HEK293 (cell line): ENCODE measurements around the gene CDKAL1.
"Not testable (repeated sequence)": the region's sequence is repeated elsewhere in the genome, so short reads cannot be mapped to it uniquely, and the experiment has no call there.

Source experiments
- CTCF ChIP-seq: fragments of 450-650 bp; formaldehyde crosslinking; IDR thresholded peaks from 2 replicates; pipeline ENCODE4 v1.5.1; 2016; ENCODE audit warnings: missing biosample characterization, missing genetic modification characterization
- KLF10 ChIP-seq: fragments of 450-650 bp; IDR thresholded peaks from 2 replicates; pipeline ENCODE4 v1.5.1; 2018; ENCODE audit warnings: missing biosample characterization, mild to moderate bottlenecking, missing genetic modification characterization
- KLF17 ChIP-seq: fragments of 450-650 bp; formaldehyde crosslinking; IDR thresholded peaks from 2 replicates; pipeline ENCODE4 v1.5.1; 2016; ENCODE audit warnings: missing biosample characterization, missing genetic modification characterization
- KLF9 ChIP-seq: fragments of 450-650 bp; formaldehyde crosslinking; IDR thresholded peaks from 2 replicates; pipeline ENCODE4 v1.5.1; 2016; ENCODE audit warnings: missing biosample characterization, missing genetic modification characterization, low read depth
- ZBTB49 ChIP-seq: fragments of 450-650 bp; formaldehyde crosslinking; IDR thresholded peaks from 2 replicates; pipeline ENCODE4 v1.5.1; 2016; ENCODE audit warnings: missing biosample characterization, missing genetic modification characterization, low read depth
- ZBTB7A ChIP-seq: fragments of 450-650 bp; formaldehyde crosslinking; IDR thresholded peaks from 2 replicates; pipeline ENCODE4 v1.5.1; 2016; ENCODE audit warnings: low read depth, missing biosample characterization, missing genetic modification characterization
- ZFP37 ChIP-seq: fragments of 450-650 bp; formaldehyde crosslinking; IDR thresholded peaks from 2 replicates; pipeline ENCODE4 v1.5.1; 2016; ENCODE audit warnings: missing biosample characterization, missing genetic modification characterization
- ZNF133 ChIP-seq: fragments of 450-650 bp; formaldehyde crosslinking; IDR thresholded peaks from 2 replicates; pipeline ENCODE4 v1.5.1; 2016; ENCODE audit warnings: missing biosample characterization, missing genetic modification characterization
- ZNF18 ChIP-seq: fragments of 450-650 bp; formaldehyde crosslinking; IDR thresholded peaks from 2 replicates; pipeline ENCODE4 v1.5.1; 2016; ENCODE audit warnings: missing biosample characterization, missing genetic modification characterization
- ZNF350 ChIP-seq: fragments of 450-650 bp; formaldehyde crosslinking; IDR thresholded peaks from 2 replicates; pipeline ENCODE4 v1.5.0; 2017; ENCODE audit warnings: missing biosample characterization, mild to moderate bottlenecking, missing genetic modification characterization
- ZNF416 ChIP-seq: fragments of 450-650 bp; formaldehyde crosslinking; IDR thresholded peaks from 2 replicates; pipeline ENCODE4 v1.5.1; 2016; ENCODE audit warnings: missing biosample characterization, missing genetic modification characterization
- ZNF837 ChIP-seq: fragments of 450-650 bp; formaldehyde crosslinking; IDR thresholded peaks from 2 replicates; pipeline ENCODE4 v1.5.1; 2016; ENCODE audit warnings: missing biosample characterization, missing genetic modification characterization
- TF ChIP-seq, protein P1 (sequence below): sonication (generic); formaldehyde crosslinking; IDR thresholded peaks from 2 replicates; pipeline ENCODE4 v1.8.1; 2022; ENCODE audit warnings: mild to moderate bottlenecking, moderate library complexity, missing genetic modification reagents
- TF ChIP-seq, protein P2 (sequence below): fragments of 450-650 bp; formaldehyde crosslinking; IDR thresholded peaks from 2 replicates; pipeline ENCODE4 v1.5.1; 2016; ENCODE audit warnings: missing biosample characterization, missing genetic modification characterization

DNA sequence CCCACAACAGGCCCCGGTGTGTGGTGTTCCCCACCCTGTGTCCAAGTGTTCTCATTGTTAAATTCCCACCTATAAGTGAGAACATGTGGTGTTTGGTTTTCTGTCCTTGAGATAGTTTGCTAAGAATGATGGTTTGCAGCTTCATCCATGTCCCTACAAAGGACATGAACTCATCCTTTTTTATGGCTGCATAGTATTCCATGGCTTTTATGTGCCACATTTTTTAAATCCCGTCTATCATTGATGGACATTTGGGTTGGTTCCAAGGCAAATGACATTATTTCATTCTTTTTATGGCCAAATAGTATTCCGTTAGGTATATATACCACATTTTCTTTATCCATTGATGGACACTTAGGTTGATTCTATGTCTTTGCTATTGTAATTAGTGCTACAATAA lies 186.9 kb downstream of the CDKAL1 start:
- TF ChIP-seq, protein P1, sequence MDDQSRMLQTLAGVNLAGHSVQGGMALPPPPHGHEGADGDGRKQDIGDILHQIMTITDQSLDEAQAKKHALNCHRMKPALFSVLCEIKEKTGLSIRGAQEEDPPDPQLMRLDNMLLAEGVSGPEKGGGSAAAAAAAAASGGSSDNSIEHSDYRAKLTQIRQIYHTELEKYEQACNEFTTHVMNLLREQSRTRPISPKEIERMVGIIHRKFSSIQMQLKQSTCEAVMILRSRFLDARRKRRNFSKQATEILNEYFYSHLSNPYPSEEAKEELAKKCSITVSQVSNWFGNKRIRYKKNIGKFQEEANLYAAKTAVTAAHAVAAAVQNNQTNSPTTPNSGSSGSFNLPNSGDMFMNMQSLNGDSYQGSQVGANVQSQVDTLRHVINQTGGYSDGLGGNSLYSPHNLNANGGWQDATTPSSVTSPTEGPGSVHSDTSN (CRISPR knock-in tag): not testable (repeated sequence)
- not testable (repeated sequence) for TF ChIP-seq ZFP37 (tag by site-specific recombination); CTCF (tag by site-specific recombination); ZBTB7A (tag by site-specific recombination); KLF17 (tag by site-specific recombination); ZNF837 (tag by site-specific recombination); ZNF133 (tag by site-specific recombination); ZNF350 (tag by site-specific recombination); ZBTB49; ZNF416 (tag by site-specific recombination); KLF9 (tag by site-specific recombination); ZNF18 (tag by site-specific recombination); KLF10
- TF ChIP-seq, protein P2, sequence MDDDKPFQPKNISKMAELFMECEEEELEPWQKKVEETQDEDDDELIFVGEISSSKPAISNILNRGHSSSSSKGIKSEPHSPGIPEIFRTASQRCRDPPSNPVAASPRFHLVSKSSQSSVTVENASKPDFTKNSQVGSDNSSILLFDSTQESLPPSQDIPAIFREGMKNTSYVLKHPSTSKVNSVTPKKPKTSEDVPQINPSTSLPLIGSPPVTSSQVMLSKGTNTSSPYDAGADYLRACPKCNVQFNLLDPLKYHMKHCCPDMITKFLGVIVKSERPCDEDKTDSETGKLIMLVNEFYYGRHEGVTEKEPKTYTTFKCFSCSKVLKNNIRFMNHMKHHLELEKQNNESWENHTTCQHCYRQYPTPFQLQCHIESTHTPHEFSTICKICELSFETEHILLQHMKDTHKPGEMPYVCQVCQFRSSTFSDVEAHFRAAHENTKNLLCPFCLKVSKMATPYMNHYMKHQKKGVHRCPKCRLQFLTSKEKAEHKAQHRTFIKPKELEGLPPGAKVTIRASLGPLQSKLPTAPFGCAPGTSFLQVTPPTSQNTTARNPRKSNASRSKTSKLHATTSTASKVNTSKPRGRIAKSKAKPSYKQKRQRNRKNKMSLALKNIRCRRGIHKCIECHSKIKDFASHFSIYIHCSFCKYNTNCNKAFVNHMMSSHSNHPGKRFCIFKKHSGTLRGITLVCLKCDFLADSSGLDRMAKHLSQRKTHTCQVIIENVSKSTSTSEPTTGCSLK (tag by site-specific recombination): not testable (repeated sequence)
